Left ventricle myocardium superior (tissue), 1 donor: ENCODE results near the gene KIF13A. TPM values are rescaled to one million over a fixed set of nuclear protein-coding genes. Genes with fewer than 3 reads are reported as not detected.

Source experiments
- ATAC-seq: fragments of 200-7000 bp; cut with Tn5 transposase; one replicate; pipeline ENCODE4 v1.9.1; 2020; ENCODE audit warnings: mild to moderate bottlenecking, moderate library complexity
- DNase-seq: peaks from one replicate; pipeline ENCODE4 v3.0.0-alpha.2; 2020
- intact Hi-C: fragments of 100-400 bp; cut with micrococcal nuclease; formaldehyde crosslinking; loops from one replicate; pipeline ENCODE4 v1.11.0; 2022
- total RNA-seq: library from RNA; stranded (reverse); fragmentation: NEBNext Ultra II Directional; extraction: Animal tissue kit (Norgen Biotek cat#: 25700); gene quantifications from one replicate; pipeline ENCODE4 v1.2.1, GENCODE V29; 2021
- donor health status: DM: no; HTN: yes; CAD: no; lungs with severe emphysema.

The KIF13A gene
- total RNA-seq, 1 donor from 2014 or later: 59.5 TPM

DNA sequence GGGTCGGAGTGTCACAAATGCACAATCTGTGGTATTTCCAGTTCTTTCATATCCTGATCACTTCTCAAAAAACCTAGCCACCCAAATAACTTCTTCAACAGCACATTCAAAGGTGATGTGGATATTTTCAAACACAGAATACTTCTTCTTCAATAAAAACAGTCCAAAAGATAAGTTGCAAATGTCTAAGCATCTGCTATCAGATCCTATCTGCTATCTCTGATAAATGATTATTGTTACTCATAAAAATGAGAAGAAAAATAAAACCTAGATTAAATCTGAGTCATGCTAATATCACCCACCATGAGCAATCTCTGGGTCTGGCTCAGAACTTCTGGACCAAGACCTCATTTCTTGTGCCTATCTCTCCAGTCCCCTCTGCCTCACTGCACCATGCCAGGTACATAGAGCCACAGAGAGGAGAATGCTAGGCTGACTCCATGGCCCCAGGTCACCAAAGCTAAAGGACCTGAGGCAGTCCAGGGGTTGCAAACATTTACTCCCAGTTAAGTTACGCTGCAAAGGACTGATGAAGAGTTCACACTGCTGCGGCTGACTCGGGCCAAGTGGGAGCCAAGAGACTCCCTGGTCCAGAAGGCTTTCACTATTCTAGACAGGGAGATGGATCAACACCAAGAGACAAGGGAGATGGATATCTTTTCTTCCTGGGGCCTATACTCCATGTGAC, 101.4 kb downstream of the KIF13A start:
- intact Hi-C loops: no loop called here
- no peak for DNase-seq
- no peak for ATAC-seq

DNA sequence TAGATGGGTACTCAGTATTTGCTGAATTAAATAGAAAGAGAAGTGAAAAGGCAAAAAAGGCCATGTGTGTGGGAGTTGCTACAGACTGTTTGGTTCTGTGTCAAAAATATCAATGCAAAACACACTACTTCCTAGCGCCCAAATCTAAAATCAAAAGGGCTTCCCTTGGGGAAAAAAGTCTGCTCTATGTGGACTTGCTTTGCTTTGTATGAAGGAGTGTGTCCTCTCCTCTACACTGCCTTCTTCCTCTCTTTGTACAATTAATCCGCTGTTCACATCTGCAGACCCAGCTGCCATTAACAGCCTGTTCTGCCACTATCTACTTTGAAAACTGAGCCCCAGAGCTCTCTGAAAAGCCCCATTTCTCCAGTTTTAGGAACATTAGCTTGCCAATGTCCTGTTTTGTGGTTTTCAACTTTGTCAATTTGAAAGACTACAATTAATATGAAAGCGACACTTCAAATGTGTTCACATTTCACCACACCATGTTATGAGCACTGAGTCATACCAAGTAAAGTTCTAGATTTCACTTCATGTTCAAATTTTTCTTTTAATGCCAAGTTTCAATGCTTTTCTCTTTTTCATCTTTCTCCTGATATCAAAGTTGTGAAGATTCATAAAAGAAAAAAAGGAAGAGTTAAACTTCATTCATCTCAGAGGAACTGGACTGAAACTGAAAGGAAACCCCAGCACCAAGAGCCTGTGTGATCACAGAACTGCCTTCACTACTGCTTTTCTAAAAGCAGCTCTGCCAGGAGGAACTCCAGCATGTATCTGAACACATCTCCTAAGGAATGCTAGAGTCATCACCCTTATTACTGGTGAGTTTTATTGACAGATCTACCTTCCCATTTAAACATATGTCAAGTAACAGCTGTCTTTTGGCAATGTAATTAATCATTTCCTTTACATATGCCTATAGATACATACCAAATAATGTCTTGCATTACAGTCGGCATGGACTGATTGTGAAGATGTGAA, 102.6 kb downstream of the KIF13A start:
- intact Hi-C loops: no loop called here
- DNase-seq (no peak), ATAC-seq (peak; percentile 54)

DNA sequence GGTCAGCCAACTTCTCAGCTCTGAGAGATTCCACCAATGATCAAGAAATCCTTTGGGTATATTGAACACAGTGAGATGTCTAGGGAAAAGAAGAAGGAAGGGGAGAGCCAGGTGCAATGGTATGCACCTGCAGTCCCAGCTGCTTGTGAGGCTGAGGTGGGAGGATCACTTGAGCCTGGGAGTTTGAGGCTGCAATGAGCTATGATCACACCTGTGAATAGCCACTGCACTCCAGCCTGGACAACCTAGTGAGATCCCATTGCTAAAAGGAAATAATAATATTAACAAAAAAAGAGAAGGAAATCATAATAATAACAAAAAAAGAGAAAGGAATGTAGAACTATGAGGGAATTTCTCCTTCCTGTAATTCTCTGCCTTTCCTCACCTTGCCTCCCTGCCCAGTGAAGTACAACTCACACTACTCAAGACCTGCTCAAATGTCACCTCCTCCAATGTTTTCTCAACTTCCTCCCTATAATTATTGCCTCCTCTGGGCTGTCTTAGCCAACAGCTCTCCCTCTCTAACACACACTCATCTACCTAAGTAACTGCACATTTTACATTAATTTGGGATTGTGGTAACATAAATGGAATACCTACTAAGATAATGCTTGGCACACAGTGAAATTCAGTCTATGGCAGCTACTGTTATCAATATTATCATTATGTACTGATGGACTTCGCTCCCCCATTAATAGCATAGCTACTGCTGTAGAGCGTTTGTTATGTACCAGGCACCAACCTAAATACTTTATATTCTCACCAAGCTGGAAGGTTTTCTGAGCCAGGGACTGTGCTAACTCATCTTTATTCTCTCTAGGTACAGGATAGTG, 103.6 kb downstream of the KIF13A start:
- DNase-seq (no peak), ATAC-seq (no peak)
- intact Hi-C loops: no loop called here

DNA sequence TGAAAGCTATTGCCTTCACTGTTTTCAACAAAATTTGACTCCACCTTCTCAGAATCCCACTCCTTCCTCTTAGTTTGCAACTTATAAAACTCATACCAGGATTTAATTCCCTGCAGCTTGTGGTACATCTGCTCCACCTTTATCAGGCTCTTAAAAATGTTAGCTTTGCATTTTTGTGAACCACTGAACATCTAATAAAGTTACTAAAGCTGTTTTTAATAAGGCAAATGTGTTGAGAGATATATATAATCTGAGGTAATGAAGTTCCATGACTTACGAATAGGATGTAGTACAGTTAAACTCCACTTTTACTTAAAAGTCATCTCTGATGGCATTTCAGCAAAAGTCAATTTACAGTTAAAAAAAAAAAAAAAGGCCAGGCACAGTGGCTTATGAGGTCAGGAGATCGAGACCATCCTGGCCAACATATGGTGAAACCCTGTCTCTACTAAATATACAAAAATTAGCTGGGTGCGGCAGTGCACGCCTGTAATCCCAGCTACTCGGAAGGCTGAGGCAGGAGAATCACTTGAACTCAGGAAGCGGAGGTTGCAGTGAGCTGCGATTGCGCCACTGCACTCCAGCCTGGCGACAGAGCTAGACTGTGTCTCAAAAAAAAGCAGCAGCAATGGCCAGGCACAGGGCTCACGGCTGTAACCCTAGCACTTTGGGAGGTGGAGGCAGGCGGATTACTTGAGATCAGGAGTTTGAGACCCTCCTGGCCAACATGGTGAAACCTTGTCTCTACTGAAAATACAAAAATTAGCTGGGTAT, 106.2 kb downstream of the KIF13A start:
- ATAC-seq: no peak
- intact Hi-C loops: no loop called here
- peak; percentile 49 for DNase-seq

DNA sequence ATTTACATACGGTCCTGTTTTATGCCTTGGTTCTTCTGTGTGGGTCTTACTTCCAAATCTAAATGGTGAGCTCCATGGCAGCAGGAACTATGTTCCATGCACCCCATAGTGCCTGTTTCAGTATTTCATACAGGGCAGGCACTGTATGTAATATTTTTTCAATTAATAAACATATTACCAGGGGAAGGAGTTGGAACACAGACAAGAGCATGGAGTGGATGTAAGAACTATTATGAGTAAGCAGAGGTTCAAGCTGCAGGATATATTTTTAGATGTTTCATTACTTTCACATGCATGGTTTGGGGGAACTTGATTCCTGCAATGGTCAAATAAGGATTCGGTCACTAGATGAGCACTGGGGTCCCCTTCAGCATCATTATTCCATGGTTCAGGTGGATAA, 108.3 kb downstream of the KIF13A start:
- intact Hi-C loops: no loop called here
- ATAC-seq: no peak
- DNase-seq: no peak

DNA sequence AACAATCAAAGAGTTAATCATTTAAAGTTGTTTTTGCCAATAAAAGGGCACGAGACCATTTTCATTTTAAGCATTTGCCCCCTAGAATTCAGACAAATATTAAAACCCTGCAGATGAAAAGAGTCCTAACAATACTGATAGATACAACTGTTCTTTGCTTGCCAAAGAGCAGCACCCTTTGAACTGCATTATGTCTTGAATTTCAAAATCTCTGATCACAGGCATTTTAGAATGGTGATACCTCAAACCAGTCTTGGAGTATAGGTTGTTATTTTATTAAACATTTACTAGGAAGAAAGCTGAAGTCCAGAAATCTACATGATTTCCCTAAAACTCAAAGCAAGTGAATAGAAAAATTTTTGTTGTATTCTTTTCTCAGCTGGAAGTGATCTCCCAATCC, 108.7 kb downstream of the KIF13A start:
- ATAC-seq: no peak
- intact Hi-C loops: no loop called here
- no peak for DNase-seq

DNA sequence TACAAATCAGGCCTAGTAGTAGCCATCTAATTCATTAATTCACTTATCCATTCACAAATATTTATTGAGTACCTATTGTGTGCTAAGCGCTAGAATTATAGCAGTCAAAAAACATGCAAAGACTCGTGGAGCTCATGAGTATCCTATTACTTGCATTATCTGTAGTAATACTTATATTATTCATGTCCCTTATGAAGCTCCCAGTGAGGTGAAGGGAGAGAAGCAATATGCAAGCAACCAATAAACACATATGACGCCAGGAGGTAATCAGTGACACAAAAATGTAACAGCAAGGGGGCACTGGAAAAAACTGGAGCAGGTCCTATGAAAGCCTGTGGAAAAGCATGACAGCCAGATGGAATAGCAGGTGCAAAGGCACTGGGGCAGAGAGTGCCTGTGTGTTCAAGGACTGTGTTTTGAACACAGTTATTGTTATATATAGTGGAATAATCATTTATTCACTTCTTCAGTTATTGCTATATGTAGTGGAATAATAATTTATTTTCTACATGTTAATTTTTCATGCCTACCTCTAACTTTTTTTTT, 109.5 kb downstream of the KIF13A start:
- ATAC-seq: no peak
- DNase-seq: no peak
- intact Hi-C loops: no loop called here

DNA sequence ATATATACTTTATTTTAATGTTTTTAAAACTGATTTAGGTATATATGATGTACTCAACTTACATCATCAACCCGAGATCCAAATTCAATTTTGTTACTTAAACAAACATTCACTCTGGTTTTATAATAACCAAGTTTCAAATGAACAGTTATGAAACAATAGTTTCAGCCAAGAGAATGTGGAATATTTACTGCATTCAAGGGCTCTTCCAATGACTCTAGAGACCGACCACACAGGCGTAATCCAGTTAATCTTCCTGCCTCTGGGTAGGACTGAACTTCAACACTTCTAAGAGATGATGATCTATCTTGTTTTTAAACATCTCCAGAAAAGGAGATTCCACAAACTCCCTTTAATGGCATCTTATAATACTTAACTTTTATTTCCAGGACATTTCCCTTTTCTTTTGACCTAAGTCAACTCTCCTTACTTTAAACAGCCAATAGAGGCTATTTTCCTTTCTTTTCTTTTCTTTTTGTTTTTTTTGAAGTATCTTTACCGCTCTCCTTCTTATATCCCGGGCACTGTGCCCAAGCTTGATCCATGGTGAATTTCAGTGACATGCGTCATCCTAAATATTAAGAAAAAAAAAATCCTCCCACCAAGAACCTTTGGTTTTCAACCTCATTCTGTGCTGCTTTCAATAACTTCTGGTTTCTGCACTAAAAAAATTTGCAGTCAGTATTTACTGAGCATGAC, 110.1 kb downstream of the KIF13A start:
- DNase-seq (no peak), ATAC-seq (no peak)
- intact Hi-C loops: no loop called here

DNA sequence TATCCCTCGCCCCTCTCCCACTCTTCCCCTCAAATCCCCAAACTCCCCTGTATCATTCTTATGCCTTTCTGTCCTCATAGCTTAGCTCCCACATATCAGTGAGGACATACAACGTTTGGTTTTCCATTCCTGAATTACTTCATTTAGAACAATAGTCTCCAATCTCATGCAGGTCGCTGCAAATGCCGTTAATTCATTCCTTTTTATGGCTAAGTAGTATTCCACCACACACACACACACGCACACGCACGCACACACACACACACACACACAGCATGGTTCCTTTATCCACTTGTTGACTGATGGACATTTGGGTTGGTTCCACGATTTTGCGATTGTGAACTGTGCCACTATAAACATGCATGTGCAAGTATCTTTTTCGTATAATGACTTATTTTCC, 112.7 kb downstream of the KIF13A start:
- ATAC-seq: no peak
- intact Hi-C loops: no loop called here

DNA sequence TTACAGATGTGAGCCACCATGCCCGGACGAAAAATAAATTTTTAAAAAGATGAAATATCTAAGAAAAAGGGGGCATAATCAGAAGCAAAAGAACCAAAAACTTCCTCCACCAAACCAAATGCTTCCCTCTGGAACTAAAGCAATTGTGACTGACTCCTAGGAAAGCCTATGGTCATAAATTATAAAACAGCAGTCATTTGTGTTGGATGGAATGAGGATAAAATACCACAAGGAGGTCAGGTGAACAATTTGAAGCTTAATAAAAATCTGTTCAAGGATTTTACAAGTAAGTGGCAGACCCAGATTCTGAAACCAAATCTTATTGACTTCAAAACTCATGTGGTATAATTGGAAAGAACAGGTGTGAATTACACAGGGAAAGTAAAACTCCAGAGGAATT, 114.5 kb downstream of the KIF13A start:
- DNase-seq: no peak
- intact Hi-C loops: no loop called here
- no peak for ATAC-seq

More for the DNA sequence above, 112.7 kb downstream of the KIF13A start:
- DNase-seq: no peak

DNA sequence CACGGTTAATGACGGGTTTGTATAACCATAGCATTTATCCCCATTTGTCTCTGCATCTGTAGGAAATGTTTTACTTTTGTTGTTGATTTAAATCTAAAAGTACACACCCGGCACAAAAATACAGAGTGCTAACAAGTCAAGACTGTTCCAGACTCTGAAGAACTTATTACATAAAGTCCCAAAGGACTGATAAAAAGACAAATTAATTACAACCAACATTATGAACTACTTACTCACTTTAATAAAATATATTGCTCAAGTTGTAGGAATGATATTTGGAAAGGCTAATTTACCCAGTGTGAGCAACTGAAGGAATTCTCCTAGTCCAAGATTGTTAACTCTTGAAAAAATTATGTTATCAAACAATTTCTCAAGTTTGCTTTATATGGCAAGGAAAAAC, 115.6 kb downstream of the KIF13A start:
- DNase-seq: no peak
- intact Hi-C loops: no loop called here
- ATAC-seq: peak; percentile 36

DNA sequence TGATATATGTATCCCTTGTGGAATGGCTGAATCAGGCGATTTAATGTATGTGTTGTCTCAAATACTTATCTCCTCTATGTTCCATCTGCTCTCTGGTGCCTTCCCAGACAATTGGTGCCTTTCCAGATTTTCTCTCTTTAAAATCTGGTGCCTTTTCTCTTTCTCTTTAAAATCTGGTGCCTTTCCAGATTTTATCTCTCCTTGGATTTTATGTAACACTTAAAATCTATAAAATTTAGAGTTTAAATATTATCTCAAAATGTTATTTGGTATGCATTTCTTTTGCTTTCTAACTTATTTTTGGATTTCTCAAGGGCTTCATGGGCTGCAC, 116.3 kb downstream of the KIF13A start:
- DNase-seq (no peak), ATAC-seq (no peak)
- intact Hi-C loops: no loop called here

DNA sequence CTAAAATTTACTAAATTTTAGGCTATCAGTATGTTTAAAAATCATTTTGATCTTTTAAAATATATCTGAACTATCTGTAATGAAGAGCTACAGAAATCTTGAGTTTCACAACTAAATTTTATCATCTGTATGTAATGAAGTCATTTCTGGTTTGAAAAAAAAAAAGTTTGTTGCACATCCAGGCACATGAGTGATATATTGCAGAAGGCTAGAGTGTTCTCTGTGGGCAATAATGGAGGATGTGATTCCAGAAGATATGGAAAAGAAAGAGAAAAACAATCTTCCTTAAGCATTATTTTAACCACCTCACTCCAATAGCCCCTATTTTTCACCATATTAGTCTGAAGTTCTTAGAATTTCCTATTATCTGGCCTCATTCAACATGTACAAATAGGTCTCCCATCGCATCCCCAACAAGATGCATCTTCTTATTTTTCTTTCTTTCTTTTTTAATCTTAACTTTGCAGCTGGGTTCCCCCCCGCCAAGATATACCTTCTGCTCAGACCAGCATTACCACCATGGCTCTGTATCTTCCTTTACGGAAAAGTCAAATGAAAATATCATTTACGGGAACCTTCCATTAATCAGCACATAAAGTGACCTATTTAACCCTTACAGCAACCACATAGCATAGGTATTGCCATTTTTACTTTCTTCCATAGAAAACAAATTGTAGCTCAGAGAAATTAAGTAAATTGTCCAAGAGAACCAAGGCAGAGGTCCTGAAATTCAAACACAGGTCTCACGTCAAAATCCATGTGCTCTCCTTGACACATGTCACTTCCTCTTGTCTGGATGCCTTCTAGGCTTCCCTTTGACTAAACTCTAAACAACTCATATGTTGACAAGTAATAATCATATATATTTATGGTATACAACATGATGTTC, 116.9 kb downstream of the KIF13A start:
- no peak for DNase-seq
- no peak for ATAC-seq
- intact Hi-C loops: no loop called here

DNA sequence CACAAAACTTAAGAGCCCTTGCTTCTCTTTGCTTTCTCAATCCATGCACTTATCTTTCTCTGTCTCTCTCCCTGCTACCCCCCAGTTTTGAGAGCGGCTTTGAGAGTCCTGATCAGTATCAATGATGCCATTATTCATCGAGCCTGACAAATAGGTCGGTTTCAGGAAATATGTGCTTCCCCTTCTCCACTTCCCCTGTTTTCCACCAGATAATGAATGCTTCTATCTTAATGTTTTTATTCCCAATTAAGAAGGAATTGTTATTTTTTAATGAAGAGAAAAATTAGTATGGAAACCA, 117.7 kb downstream of the KIF13A start:
- DNase-seq (no peak), ATAC-seq (no peak)
- intact Hi-C loops: loop anchor here (10.0 kb wide), 1 partner anchor 45 kb away; no protein-coding TSS in a partner anchor

DNA sequence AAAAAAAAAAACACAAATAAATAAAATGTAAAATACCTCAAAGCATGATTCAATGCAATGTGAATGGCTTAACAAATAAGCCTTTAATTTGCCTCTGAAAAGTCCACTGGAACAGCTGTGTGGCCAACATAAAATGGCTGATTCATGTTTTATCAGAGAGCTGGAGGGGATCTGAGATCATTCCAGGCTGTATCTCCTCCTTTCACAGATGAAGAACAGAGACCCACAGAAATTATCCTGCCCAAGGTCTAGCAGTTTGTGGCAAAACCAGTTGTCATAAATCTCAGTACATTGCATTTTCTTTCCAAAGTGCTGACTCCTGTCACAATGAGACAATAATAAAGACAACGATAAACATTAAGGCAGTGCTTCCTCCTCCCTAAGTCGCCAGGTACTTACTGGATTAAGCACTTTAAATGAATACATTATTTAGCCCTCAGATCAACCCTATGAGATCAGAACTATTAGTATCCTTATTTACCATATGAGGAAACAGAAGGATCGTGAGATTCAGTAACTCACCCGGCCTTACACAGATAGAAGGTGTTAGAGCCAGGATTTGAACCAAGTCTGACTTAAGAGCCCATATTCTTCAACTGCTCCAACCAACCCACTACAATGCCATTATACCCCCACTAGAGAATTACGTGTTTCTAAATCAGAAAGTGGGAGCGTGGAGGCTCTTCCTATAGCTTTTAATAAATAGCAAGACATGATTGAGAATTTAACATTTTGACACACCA, 118.3 kb downstream of the KIF13A start:
- no peak for ATAC-seq
- intact Hi-C loops: loop anchor here (10.0 kb wide), 1 partner anchor 46 kb away; no protein-coding TSS in a partner anchor
- DNase-seq: no peak

DNA sequence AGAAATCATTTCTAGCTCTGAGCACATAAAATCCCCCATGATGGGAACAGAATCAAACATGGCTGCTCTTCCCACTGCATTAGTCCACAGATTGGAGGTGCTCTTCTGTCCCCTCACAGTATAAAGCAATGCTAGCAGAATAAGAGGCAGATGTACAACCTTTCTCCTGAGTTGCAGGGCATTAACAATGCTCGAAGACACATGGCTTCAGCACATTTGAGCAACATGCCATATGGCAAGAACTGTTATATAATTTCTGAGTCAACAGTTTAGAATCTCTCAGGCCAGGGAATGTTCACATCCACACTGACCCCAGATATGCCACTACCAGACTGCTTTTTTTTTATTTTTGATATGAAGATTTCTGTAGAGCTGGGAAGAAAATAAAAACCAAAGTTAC, 119.6 kb downstream of the KIF13A start:
- intact Hi-C loops: loop anchor here (10.0 kb wide), 1 partner anchor 47 kb away; no protein-coding TSS in a partner anchor
- no peak for DNase-seq
- peak; percentile 35 for ATAC-seq
